Esophagus muscularis mucosa (tissue), 4 donors: ENCODE results near the gene RPS6KA5.

ENCODE experiments used
- CTCF ChIP-seq, 3 experiments: fragments of 200-600 bp in 2 of 3; fragments of 450-650 bp in 1 of 3; sonication (generic) in 2 of 3; IDR thresholded peaks; one replicate each; pipeline ENCODE4 v1.5.1; 2017 to 2019; ENCODE audit warnings: antibody characterized with exemption in 3 of 3, mild to moderate bottlenecking in 2 of 3, moderate library complexity in 1 of 3
- EP300 ChIP-seq: sonication (generic); formaldehyde crosslinking; IDR thresholded peaks from one replicate; pipeline ENCODE4 v1.6.1; 2017; ENCODE audit warnings: antibody characterized with exemption
- POLR2A ChIP-seq: fragments of 450-650 bp; IDR thresholded peaks from one replicate; pipeline ENCODE4 v1.6.1; 2017; ENCODE audit warnings: antibody characterized with exemption, moderate library complexity, mild to moderate bottlenecking, low read depth
- POLR2AphosphoS5 ChIP-seq, 2 donors: sonication (generic); formaldehyde crosslinking; IDR thresholded peaks; one replicate each; pipeline ENCODE4 v1.6.1; 2017; ENCODE audit warnings: antibody characterized with exemption in 2 of 2

- no peak for TF ChIP-seq CTCF (IDR thresholded peaks at IDR 0.05)
- no peak for TF ChIP-seq POLR2AphosphoS5 (IDR thresholded peaks at IDR 0.05)
- no peak for TF ChIP-seq POLR2A
- TF ChIP-seq EP300 = no peak
Observed at GRCh38 chr14:90969531-90970166, 90.8 kb downstream of the RPS6KA5 start.
